Activated CD8-positive, alpha-beta memory T cell treated with anti-CD3 and anti-CD28 coated beads, Interleukin-2, amount 10 ng/mL, durations not matched to agents 7 days and 5 days (primary cell): Measurements from ENCODE around the gene DIDO1. TPM values are rescaled to one million over a fixed set of nuclear protein-coding genes. Genes with fewer than 3 reads are reported as not detected.

Experiments
- ATAC-seq: fragments of 150-1000 bp; cut with Tn5 transposase; one replicate; pipeline ENCODE4 v1.10.0; 2021; ENCODE audit warnings: moderate library complexity
- CTCF ChIA-PET: fragments of 350-600 bp; sonication (Branson Sonifier 250); formaldehyde crosslinking; loops from one replicate; lab custom pipeline; 2021; ENCODE audit warnings: antibody characterized with exemption; lab: Charles Lee
- DNase-seq: peaks from one replicate; pipeline ENCODE4 v3.0.0-alpha.2; 2020
- H3K27ac Mint-ChIP-seq: one replicate; pipeline ENCODE4 v1.8.0; 2021; ENCODE audit warnings: mild to moderate bottlenecking, mixed read lengths
- H3K27me3 Mint-ChIP-seq: one replicate; pipeline ENCODE4 v1.8.0; 2021; ENCODE audit warnings: mixed read lengths
- H3K36me3 Mint-ChIP-seq: one replicate; pipeline ENCODE4 v1.8.0; 2021; ENCODE audit warnings: mild to moderate bottlenecking, mixed read lengths
- H3K4me1 Mint-ChIP-seq: one replicate; pipeline ENCODE4 v1.8.0; 2021; ENCODE audit warnings: mixed read lengths
- H3K4me3 Mint-ChIP-seq: one replicate; pipeline ENCODE4 v1.8.0; 2021; ENCODE audit warnings: mild to moderate bottlenecking, moderate library complexity, mixed read lengths
- H3K9me3 Mint-ChIP-seq: one replicate; pipeline ENCODE4 v1.8.0; 2022; ENCODE audit warnings: low read depth, mixed read lengths
- total RNA-seq, 2 experiments: library from RNA; stranded (reverse); gene quantifications; one replicate each; pipeline ENCODE4 v1.2.3, GENCODE V29; 2021

Gene DIDO1
- total RNA-seq, 2 experiments from 2014 or later: 64.6 to 87.0 TPM

DNA sequence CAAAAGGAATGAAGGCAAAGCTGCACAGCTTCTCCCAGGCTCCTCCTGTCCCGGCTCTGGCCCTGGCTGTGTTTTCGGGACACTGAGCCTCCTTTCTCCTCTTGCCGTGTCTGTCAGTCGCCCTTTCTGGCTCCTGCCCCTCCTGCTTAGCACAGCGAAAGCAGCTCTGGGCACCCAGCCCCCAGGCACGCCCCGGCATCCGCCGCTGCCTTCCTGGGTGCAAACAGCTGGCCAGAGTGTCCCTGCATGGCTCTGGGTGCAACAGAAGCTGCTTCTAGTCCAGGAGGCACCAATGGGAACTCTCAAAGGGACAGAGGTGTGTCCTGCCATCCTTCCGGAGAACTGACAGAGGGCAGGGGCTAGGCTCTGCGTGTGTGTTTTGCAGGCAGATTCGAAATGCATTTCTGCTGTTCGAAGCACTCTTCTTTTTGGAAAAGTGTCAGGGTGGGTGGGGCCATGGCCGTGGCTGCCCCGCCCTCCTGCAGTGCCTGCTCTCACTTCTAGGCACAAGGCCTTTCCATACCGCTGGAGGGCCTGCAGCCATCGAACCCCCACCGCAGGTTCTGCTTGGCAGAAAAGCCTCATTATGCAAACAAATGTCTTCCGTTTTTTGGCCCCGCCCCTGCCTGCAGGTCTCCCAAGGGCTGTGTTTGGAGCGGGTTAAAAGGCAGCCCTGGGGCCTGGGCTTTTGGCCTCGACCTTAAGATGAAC, 93.9 kb downstream of the DIDO1 start:
- Mint-ChIP-seq H3K4me3 (no peak overlapping the region), H3K4me1 (peaks cover 9% of the 10 kb centered on the region)

GRCh38 chr20:62831854-62832211, 94.5 kb downstream of the DIDO1 start:
- Mint-ChIP-seq H3K4me3 (no peak overlapping the region), H3K27ac (no peak overlapping the region), H3K9me3 (no peaks in the 10 kb centered on the region), H3K4me1 (peaks cover 9% of the 10 kb centered on the region), H3K36me3 (no peaks in the 10 kb centered on the region), H3K27me3 (no peaks in the 10 kb centered on the region)
- no peak for ATAC-seq
- DNase-seq: no peak
- CTCF ChIA-PET: interaction anchor here (1.2 to 1.3 kb wide), 3 partner anchors 13 to 23 kb away, joined by 3 to 4 read pairs (median 3); no protein-coding TSS in a partner anchor

More for the DNA sequence above, 93.9 kb downstream of the DIDO1 start:
- H3K27me3 Mint-ChIP-seq: no peaks in the 10 kb centered on the region
- H3K27ac Mint-ChIP-seq: no peak overlapping the region
- DNase-seq: peak; percentile 75
- no peaks in the 10 kb centered on the region for H3K9me3 Mint-ChIP-seq
- H3K36me3 Mint-ChIP-seq: no peaks in the 10 kb centered on the region
- CTCF ChIA-PET: interaction anchor here (1.2 to 1.3 kb wide), 3 partner anchors 12 to 24 kb away, joined by 3 to 4 read pairs (median 3); no protein-coding TSS in a partner anchor
- ATAC-seq: peak; percentile 86

- Mint-ChIP-seq H3K4me3 (no peak overlapping the region), H3K9me3 (no peaks in the 10 kb centered on the region), H3K27me3 (no peaks in the 10 kb centered on the region), H3K27ac (no peak overlapping the region), H3K4me1 (peaks cover 9% of the 10 kb centered on the region), H3K36me3 (no peaks in the 10 kb centered on the region)
- DNase-seq (no peak), ATAC-seq (no peak)
- CTCF ChIA-PET: interaction anchor here (1.2 kb wide), 2 partner anchors 15 to 23 kb away, joined by 3 to 4 read pairs; no protein-coding TSS in a partner anchor
Observed at GRCh38 chr20:62831361-62831788, 94.9 kb downstream of the DIDO1 start.

- Mint-ChIP-seq H3K27ac (no peak overlapping the region), H3K36me3 (no peaks in the 10 kb centered on the region), H3K9me3 (no peaks in the 10 kb centered on the region), H3K4me3 (no peak overlapping the region), H3K4me1 (peaks cover 9% of the 10 kb centered on the region), H3K27me3 (no peaks in the 10 kb centered on the region)
- ATAC-seq: no peak
- CTCF ChIA-PET: no interaction called here
- no peak for DNase-seq
Observed at GRCh38 chr20:62830821-62831220, 95.5 kb downstream of the DIDO1 start.

- peaks cover 9% of the 10 kb centered on the region for H3K4me1 Mint-ChIP-seq
- no peaks in the 10 kb centered on the region for H3K36me3 Mint-ChIP-seq
- H3K27ac Mint-ChIP-seq: no peak overlapping the region
- H3K27me3 Mint-ChIP-seq: no peaks in the 10 kb centered on the region
- H3K4me3 Mint-ChIP-seq: no peak overlapping the region
- DNase-seq: no peak
- no peaks in the 10 kb centered on the region for H3K9me3 Mint-ChIP-seq
- CTCF ChIA-PET: no interaction called here
- no peak for ATAC-seq
Observed at GRCh38 chr20:62830251-62830650, 96.1 kb downstream of the DIDO1 start.

- Mint-ChIP-seq H3K4me1 (peaks cover 9% of the 10 kb centered on the region), H3K27me3 (no peaks in the 10 kb centered on the region), H3K4me3 (no peak overlapping the region), H3K27ac (no peak overlapping the region), H3K36me3 (no peaks in the 10 kb centered on the region), H3K9me3 (no peaks in the 10 kb centered on the region)
- CTCF ChIA-PET: no interaction called here
- DNase-seq (no peak), ATAC-seq (no peak)
Observed at GRCh38 chr20:62829231-62830230, 96.8 kb downstream of the DIDO1 start.

GRCh38 chr20:62828511-62829230, 97.6 kb downstream of the DIDO1 start:
- Mint-ChIP-seq H3K4me3 (no peak overlapping the region), H3K9me3 (no peaks in the 10 kb centered on the region), H3K27me3 (no peaks in the 10 kb centered on the region), H3K27ac (no peak overlapping the region), H3K36me3 (no peaks in the 10 kb centered on the region), H3K4me1 (peaks cover 9% of the 10 kb centered on the region)
- no peak for DNase-seq
- CTCF ChIA-PET: no interaction called here
- no peak for ATAC-seq

DNA sequence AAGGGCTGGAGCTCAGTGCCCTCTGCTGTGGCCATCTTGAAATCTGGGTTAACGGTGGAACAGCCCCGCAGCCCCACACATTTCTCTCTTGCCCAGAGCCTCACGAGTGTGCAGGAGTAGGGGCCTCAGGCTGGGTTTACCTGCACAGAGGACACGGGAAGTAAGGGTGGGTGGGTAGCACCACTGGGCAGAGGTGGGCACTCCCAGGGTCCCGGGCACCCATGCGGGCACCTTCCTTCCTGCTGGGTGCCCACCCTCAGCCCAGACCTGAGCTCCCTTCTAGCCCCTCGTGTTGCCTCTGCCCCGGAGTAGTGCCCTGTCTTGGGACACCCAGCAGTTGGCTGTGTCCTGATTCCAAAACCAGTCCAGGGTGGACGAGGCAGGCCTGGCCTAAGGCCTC, 98.3 kb downstream of the DIDO1 start:
- ATAC-seq: no peak
- no peaks in the 10 kb centered on the region for H3K27me3 Mint-ChIP-seq
- DNase-seq: no peak
- CTCF ChIA-PET: interaction anchor here (0.6 kb wide), 1 partner anchor 328 kb away, joined by 3 read pairs; no protein-coding TSS in a partner anchor
- no peak overlapping the region for H3K4me3 Mint-ChIP-seq
- H3K27ac Mint-ChIP-seq: no peak overlapping the region
- H3K36me3 Mint-ChIP-seq: no peaks in the 10 kb centered on the region
- H3K9me3 Mint-ChIP-seq: no peaks in the 10 kb centered on the region
- H3K4me1 Mint-ChIP-seq: peaks cover 9% of the 10 kb centered on the region

Other genes starting within 250 kb of the DIDO1 start
- not detected for gene NTSR1, start 217.7 kb downstream of the DIDO1 start, total RNA-seq
- gene MRGBP, start 130.0 kb downstream of the DIDO1 start, total RNA-seq: 10 to 100 TPM; 16.9 to 17.4 TPM
- gene OGFR, start 121.7 kb downstream of the DIDO1 start, total RNA-seq: 10 to 100 TPM; 87.8 to 91.0 TPM
- gene COL9A3, start 109.5 kb downstream of the DIDO1 start, total RNA-seq: under 1 TPM in 1 of 2 experiments, not detected in 1; 0.45 TPM
- 1 to 10 TPM; 6.6 to 6.7 TPM for gene TCFL5, start 64.7 kb downstream of the DIDO1 start, total RNA-seq
- 10 to 100 TPM; 29.8 to 36.8 TPM for gene GID8, start 11.6 kb upstream of the DIDO1 start, total RNA-seq
- 10 to 100 TPM; 26.1 to 34.1 TPM for gene SLC17A9, start 26.2 kb upstream of the DIDO1 start, total RNA-seq
- not detected for gene BHLHE23, start 80.5 kb upstream of the DIDO1 start, total RNA-seq